HepG2 (cell line): Measurements from ENCODE around the gene RICTOR. TPM values are rescaled to one million over a fixed set of nuclear protein-coding genes. Genes with fewer than 3 reads are reported as not detected.

Source experiments
- ATAC-seq: fragments of 200-7000 bp; cut with Tn5 transposase; 3 replicates; pipeline ENCODE4 v1.9.1; 2020; ENCODE audit warnings: mild to moderate bottlenecking, moderate library complexity
- BruUV-seq: library from RNA; stranded (reverse); fragments of 400-500 nt; replicated peaks from 2 replicates; lab custom pipeline; 2021; lab: Mats Ljungman, UMichigan
- CTCF ChIA-PET: fragments of 300-600 bp; formaldehyde crosslinking; extraction: SDS; loops from one replicate; lab custom pipeline; 2021; ENCODE audit warnings: low total read pairs, inconsistent platforms, low intra/inter-chr PET ratio; lab: Yijun Ruan, JAX
- POLR2A ChIA-PET: fragments of 350-600 bp; sonication (Branson Sonifier 250); formaldehyde crosslinking; loops from one replicate; lab custom pipeline; 2020; ENCODE audit warnings: antibody characterized with exemption, inconsistent platforms; lab: Yijun Ruan, JAX
- DNase-seq: peaks from one replicate; pipeline ENCODE4 v3.0.0-alpha.2; 2015; ENCODE audit warnings: low spot score
- FAIRE-seq: peaks from 3 replicates; lab custom pipeline; 2011; peaks lifted over from hg19 to GRCh38; lab: Jason Lieb, UNC
- H2AFZ ChIP-seq: one replicate; pipeline ENCODE4 v1.6.1; 2011; ENCODE audit warnings: low read length, inconsistent platforms
- H3K27ac ChIP-seq: fragments of 300-600 bp; 3 replicates; pipeline ENCODE4 v1.8.0; 2011; ENCODE audit warnings: mixed run types, mild to moderate bottlenecking, mixed read lengths, low read length, inconsistent platforms; ENCODE audit not compliant: insufficient read depth; ENCODE audit errors: extremely low read length
- H3K27me3 ChIP-seq, 2 experiments: fragments of 200-600 bp in 1 of 2; 2 replicates in 1 of 2; 3 replicates in 1 of 2; pipeline versions ENCODE4 v1.6.0 to v1.8.0; 2011; ENCODE audit warnings: low read length in 2 of 2, mild to moderate bottlenecking in 2 of 2, moderate library complexity in 2 of 2, inconsistent platforms in 1 of 2; ENCODE audit not compliant: insufficient read depth in 2 of 2, control insufficient read depth in 1 of 2
- H3K36me3 ChIP-seq, 2 experiments: fragments of 200-600 bp in 1 of 2; replicated peaks in 1 of 2; 2 replicates in 1 of 2; 3 replicates in 1 of 2; pipeline versions ENCODE4 v1.5.1 to v1.8.0; 2011; ENCODE audit warnings: low read length in 2 of 2, inconsistent platforms in 1 of 2; ENCODE audit not compliant: insufficient read depth in 2 of 2, control insufficient read depth in 1 of 2
- H3K4me1 ChIP-seq: 2 replicates; pipeline ENCODE4 v1.5.1; 2012; ENCODE audit warnings: low read length, inconsistent platforms; ENCODE audit not compliant: insufficient read depth
- H3K4me2 ChIP-seq: 2 replicates; pipeline ENCODE4 v1.6.0; 2011; ENCODE audit warnings: low read depth, low read length, inconsistent platforms
- H3K4me3 ChIP-seq, 3 experiments: fragments of 200-600 bp in 1 of 3; sonication (generic), shearing (Covaris generic) in 1 of 3; replicated peaks in 1 of 3; 2 replicates each; pipeline ENCODE4 v1.5.1; 2011 to 2016; ENCODE audit warnings: low read length in 3 of 3, inconsistent platforms in 2 of 3, low read depth in 2 of 3, mild to moderate bottlenecking in 2 of 3, control low read depth in 1 of 3, mixed read lengths in 1 of 3; ENCODE audit not compliant: insufficient read depth in 1 of 3
- H3K79me2 ChIP-seq: one replicate; pipeline ENCODE4 v1.6.1; 2011; ENCODE audit warnings: low read length, inconsistent platforms; ENCODE audit not compliant: insufficient read depth
- H3K9ac ChIP-seq: 2 replicates; pipeline ENCODE4 v1.6.0; 2011; ENCODE audit warnings: mild to moderate bottlenecking, low read depth, low read length, inconsistent platforms; ENCODE audit not compliant: insufficient read depth
- H3K9me3 ChIP-seq: 2 replicates; pipeline ENCODE4 v1.5.1; 2012; ENCODE audit warnings: mild to moderate bottlenecking, low read length
- H4K20me1 ChIP-seq: 2 replicates; pipeline ENCODE4 v1.6.0; 2011; ENCODE audit warnings: inconsistent platforms, mild to moderate bottlenecking, low read length, moderate library complexity; ENCODE audit not compliant: insufficient read depth
- ARID5B ChIP-seq: IDR thresholded peaks from 2 replicates; pipeline ENCODE4 v1.4.0; 2020; ENCODE audit warnings: mild to moderate bottlenecking, missing genetic modification reagents
- MAFF ChIP-seq: IDR thresholded peaks from 2 replicates; pipeline ENCODE4 v1.6.1; 2011; ENCODE audit warnings: low read depth, low read length, improper control_type of control experiment
- MAFK ChIP-seq, 2 experiments: IDR thresholded peaks in 1 of 2; conservative IDR thresholded peaks in 1 of 2; 2 replicates each; pipeline ENCODE4 v1.6.1; 2011; ENCODE audit warnings: improper control_type of control experiment in 2 of 2, low read length in 2 of 2
- NFYC ChIP-seq: IDR thresholded peaks from 2 replicates; pipeline ENCODE4 v1.6.1; 2016; ENCODE audit warnings: missing genetic modification reagents, missing compliant biosample characterization
- SRY ChIP-seq: sonication (generic); formaldehyde crosslinking; IDR thresholded peaks from 2 replicates; pipeline ENCODE4 v1.8.0; 2022; ENCODE audit warnings: mild to moderate bottlenecking, missing genetic modification reagents
- TERF1 ChIP-seq: sonication (generic); formaldehyde crosslinking; IDR thresholded peaks from 2 replicates; pipeline ENCODE4 v1.8.0; 2022; ENCODE audit warnings: mild to moderate bottlenecking, missing genetic modification reagents, moderate library complexity
- ZBTB42 ChIP-seq: sonication (generic); formaldehyde crosslinking; IDR thresholded peaks from 2 replicates; pipeline ENCODE4 v1.5.0; 2020; ENCODE audit warnings: mild to moderate bottlenecking, missing genetic modification reagents
- ZNF281 ChIP-seq: sonication (generic); formaldehyde crosslinking; IDR thresholded peaks from 2 replicates; pipeline ENCODE4 v1.4.0; 2020; ENCODE audit warnings: missing genetic modification reagents, borderline replicate concordance
- ZNF678 ChIP-seq: sonication (generic); formaldehyde crosslinking; IDR thresholded peaks from 2 replicates; pipeline ENCODE4 v1.4.0; 2020; ENCODE audit warnings: mild to moderate bottlenecking, missing genetic modification reagents
- in situ Hi-C: cut with HindIII; loops from 2 replicates; pipeline ENCODE4 v1.10.0; 2017; ENCODE audit warnings: low pct_unique_long_range_greater_than_20kb; ENCODE audit not compliant: extremely low pct_ligation_motif_present
- intact Hi-C: fragments of 100-400 bp; cut with micrococcal nuclease; formaldehyde crosslinking; loops from one replicate; pipeline ENCODE4 v1.10.0; 2022; ENCODE audit not compliant: unreplicated experiment
- polyA plus RNA-seq, 8 experiments: library from polyadenylated mRNA; depleted of rRNA in 3 of 8; stranded (reverse) in 7 of 8; unstranded in 1 of 8; fragments of >200 nt; fragmentation: Illumina TruSeq in 4 of 8; extraction: Trizol in 4 of 8; gene quantifications; 2 replicates each; pipeline versions ENCODE4 v1.2.1 to v1.2.3, GENCODE V29; 2011 to 2016; ENCODE audit warnings: low read depth in 4 of 8, missing spikeins in 1 of 8, mixed read lengths in 1 of 8; ENCODE audit not compliant: insufficient read depth in 1 of 8
- total RNA-seq, 5 experiments: library from RNA; depleted of rRNA; stranded (reverse); fragments of >200 nt; fragmentation: Illumina TruSeq; extraction: Trizol; gene quantifications; 2 replicates each; pipeline ENCODE4 v1.2.3, GENCODE V29; 2016; ENCODE audit warnings: low read depth in 1 of 5

The RICTOR gene
- total and polyA plus RNA-seq, 2 of the 13 experiments (the other 11 are each of a cell fraction or from before 2014, with no cell fraction given) = 10.7 to 15.4 TPM

GRCh38 chr5:38906503-38906902 lies 167.7 kb downstream of the RICTOR start:
- H2AFZ ChIP-seq = no peak overlapping the region
- H3K27me3 ChIP-seq = no peaks in the 10 kb centered on the region
- no peak overlapping the region for H3K27ac ChIP-seq
- ChIA-PET CTCF (no interaction called here), POLR2A (no interaction called here)
- BruUV-seq = no TSS peak
- in situ Hi-C loops (no loop called here), intact Hi-C loops (no loop called here)
- FAIRE-seq (no peak), DNase-seq (no peak), ATAC-seq (no peak)
- no peak overlapping the region for H3K4me2 ChIP-seq
- no peaks in the 10 kb centered on the region for H3K79me2 ChIP-seq
- H3K9me3 ChIP-seq = peaks cover 7% of the 10 kb centered on the region; the same call in 1 of the 2 replicates
- H3K36me3 ChIP-seq = peaks cover 12 to 49% of the 10 kb centered on the region in 2 experiments
- no peak overlapping the region for H3K4me3 ChIP-seq
- no peaks in the 10 kb centered on the region for H3K4me1 ChIP-seq
- H4K20me1 ChIP-seq = no peaks in the 10 kb centered on the region
- H3K9ac ChIP-seq = no peak overlapping the region
- TF ChIP-seq ARID5B (no peak), ZNF281 (CRISPR knock-in tag) (no peak), ZNF678 (CRISPR knock-in tag) (no peak), TERF1 (CRISPR knock-in tag) (no peak), NFYC (CRISPR knock-in tag) (no peak), MAFF (peak; percentile 88), ZBTB42 (no peak), SRY (CRISPR knock-in tag) (no peak), MAFK (conservative IDR thresholded peaks at IDR 0.05 in 1 of 2, IDR thresholded peaks at IDR 0.05 in 1 of 2; ENCODE audit: low read length in 2 of 2) (peak; percentile 77 to 95)
